H1 (cell line): ENCODE data around the gene KRTAP26-1. TPM values are rescaled to one million over a fixed set of nuclear protein-coding genes. Genes with fewer than 3 reads are reported as not detected.

Experiments
- CTCF ChIA-PET: fragments of 300-600 bp; sonication (Branson Sonifier 250); formaldehyde crosslinking; loops from one replicate; lab custom pipeline; 2021; ENCODE audit not compliant: partially characterized antibody; lab: Charles Lee
- POLR2A ChIA-PET: fragments of 300-600 bp; sonication (Branson Sonifier 250); formaldehyde crosslinking; loops from one replicate; lab custom pipeline; 2021; ENCODE audit warnings: inconsistent platforms; ENCODE audit not compliant: partially characterized antibody; lab: Charles Lee
- DNase-seq, 2 experiments: peaks; one replicate each; pipeline versions ENCODE4 v3.0.0 to v3.0.0-alpha.2; 2010 to 2022; ENCODE audit warnings: low spot score in 2 of 2, low read depth in 1 of 2, mixed read lengths in 1 of 2
- FAIRE-seq: peaks from 2 replicates; lab custom pipeline; 2011; peaks lifted over from hg19 to GRCh38; lab: Jason Lieb, UNC
- H2AFZ ChIP-seq: 2 replicates; pipeline ENCODE4 v1.8.1; 2012; ENCODE audit warnings: low read length, inconsistent platforms
- H2AK5ac ChIP-seq: 2 replicates; pipeline ENCODE4 v1.6.1; 2013; ENCODE audit warnings: low read depth, low read length
- H2BK120ac ChIP-seq: replicated peaks from 2 replicates; pipeline ENCODE3; 2013; ENCODE audit warnings: low read depth, low read length, inconsistent platforms
- H2BK12ac ChIP-seq: 2 replicates; pipeline ENCODE4 v1.6.1; 2013; ENCODE audit warnings: low read depth, low read length
- H2BK15ac ChIP-seq: 2 replicates; pipeline ENCODE4 v1.6.1; 2013; ENCODE audit warnings: low read length
- H2BK20ac ChIP-seq: 2 replicates; pipeline ENCODE4 v1.6.1; 2013; ENCODE audit warnings: low read length
- H2BK5ac ChIP-seq: 2 replicates; pipeline ENCODE4 v1.6.1; 2013; ENCODE audit warnings: low read depth, low read length
- H3K14ac ChIP-seq: 2 replicates; pipeline ENCODE4 v1.6.1; 2013; ENCODE audit warnings: inconsistent platforms; ENCODE audit not compliant: insufficient read length
- H3K18ac ChIP-seq: 2 replicates; pipeline ENCODE4 v1.6.1; 2013; ENCODE audit warnings: low read length; ENCODE audit errors: extremely low read depth
- H3K23ac ChIP-seq: 2 replicates; pipeline ENCODE4 v1.6.1; 2013; ENCODE audit warnings: inconsistent platforms; ENCODE audit not compliant: insufficient read length
- H3K23me2 ChIP-seq: 2 replicates; pipeline ENCODE4 v1.6.1; 2013; ENCODE audit warnings: low read depth, low read length
- H3K27ac ChIP-seq: 2 replicates; pipeline ENCODE4 v1.6.1; 2011; ENCODE audit warnings: low read depth, low read length, inconsistent platforms
- H3K27me3 ChIP-seq, 4 experiments: replicated peaks in 1 of 4; 1 replicate in 1 of 4; 2 replicates in 3 of 4; pipeline versions ENCODE4 v1.6.1 to v1.8.1; 2011 to 2013; ENCODE audit warnings: low read length in 3 of 4, mild to moderate bottlenecking in 3 of 4, inconsistent platforms in 2 of 4, mixed read lengths in 2 of 4, moderate library complexity in 1 of 4; ENCODE audit not compliant: control insufficient read depth in 3 of 4, insufficient read depth in 3 of 4; ENCODE audit errors: extremely low read depth in 1 of 4
- H3K36me3 ChIP-seq, 4 experiments: 2 replicates each; pipeline versions ENCODE4 v1.6.1 to v1.8.1; 2011 to 2013; ENCODE audit warnings: mild to moderate bottlenecking in 4 of 4, low read length in 3 of 4, moderate library complexity in 2 of 4, control low read depth in 1 of 4, inconsistent platforms in 1 of 4; ENCODE audit not compliant: insufficient read depth in 4 of 4, control insufficient read depth in 2 of 4
- H3K4ac ChIP-seq: replicated peaks from 2 replicates; pipeline ENCODE3; 2013; ENCODE audit warnings: low read length, low read depth, mixed read lengths, inconsistent platforms; ENCODE audit not compliant: insufficient read length
- H3K4me1 ChIP-seq, 4 experiments: replicated peaks in 1 of 4; 1 replicate in 1 of 4; 2 replicates in 3 of 4; pipeline versions ENCODE4 v1.6.1 to v1.8.1; 2011 to 2013; ENCODE audit warnings: low read length in 3 of 4, inconsistent platforms in 2 of 4, mixed read lengths in 1 of 4; ENCODE audit not compliant: insufficient read depth in 4 of 4, control insufficient read depth in 3 of 4
- H3K4me2 ChIP-seq, 2 experiments: 2 replicates each; pipeline versions ENCODE4 v1.6.1 to v1.8.1; 2011 to 2013; ENCODE audit warnings: low read depth in 2 of 2, low read length in 2 of 2, control low read depth in 1 of 2, inconsistent platforms in 1 of 2, mild to moderate bottlenecking in 1 of 2; ENCODE audit not compliant: insufficient read depth in 1 of 2
- H3K4me3 ChIP-seq, 4 experiments: fragments of 200-600, 300-600 bp in 1 of 4; sonication (generic), shearing (Covaris generic), sonication (Bioruptor Twin) in 1 of 4; 2 replicates each; pipeline versions ENCODE4 v1.5.1 to v1.8.1; 2011 to 2016; ENCODE audit warnings: low read length in 4 of 4, low read depth in 3 of 4, control low read depth in 2 of 4, inconsistent platforms in 2 of 4, mild to moderate bottlenecking in 2 of 4, mixed read lengths in 1 of 4, moderate library complexity in 1 of 4; ENCODE audit not compliant: insufficient read depth in 2 of 4; ENCODE audit errors: extremely low read depth in 1 of 4
- H3K56ac ChIP-seq: replicated peaks from 2 replicates; pipeline ENCODE3; 2013; ENCODE audit warnings: low read depth, mild to moderate bottlenecking, mixed read lengths, low read length, inconsistent platforms; ENCODE audit not compliant: insufficient read length
- H3K79me1 ChIP-seq: 2 replicates; pipeline ENCODE4 v1.6.1; 2013; ENCODE audit warnings: low read depth, low read length, control low read depth
- H3K79me2 ChIP-seq, 2 experiments: 2 replicates each; pipeline versions ENCODE4 v1.6.1 to v1.8.1; 2012 to 2013; ENCODE audit warnings: low read length in 2 of 2, mild to moderate bottlenecking in 2 of 2, inconsistent platforms in 1 of 2; ENCODE audit not compliant: insufficient read depth in 2 of 2, control insufficient read depth in 1 of 2
- H3K9ac ChIP-seq, 4 experiments: replicated peaks in 1 of 4; 1 replicate in 1 of 4; 2 replicates in 3 of 4; pipeline versions ENCODE4 v1.6.1 to v1.8.1; 2011 to 2013; ENCODE audit warnings: low read depth in 3 of 4, low read length in 3 of 4, control low read depth in 2 of 4, mild to moderate bottlenecking in 2 of 4, moderate library complexity in 2 of 4, inconsistent platforms in 1 of 4; ENCODE audit errors: extremely low read depth in 1 of 4
- H3K9me3 ChIP-seq, 2 experiments: 2 replicates each; pipeline versions ENCODE4 v1.6.1 to v1.8.1; 2012 to 2013; ENCODE audit warnings: mild to moderate bottlenecking in 2 of 2, moderate library complexity in 2 of 2, control low read depth in 1 of 2, inconsistent platforms in 1 of 2, low read depth in 1 of 2, low read length in 1 of 2, mixed read lengths in 1 of 2; ENCODE audit not compliant: insufficient read depth in 2 of 2
- H4K20me1 ChIP-seq, 2 experiments: replicated peaks in 1 of 2; 2 replicates each; pipeline versions ENCODE3 to v1.8.1; 2011 to 2013; ENCODE audit warnings: inconsistent platforms in 2 of 2, low read length in 2 of 2, mild to moderate bottlenecking in 1 of 2; ENCODE audit not compliant: insufficient read depth in 2 of 2, control insufficient read depth in 1 of 2
- H4K5ac ChIP-seq: 2 replicates; pipeline ENCODE4 v1.6.1; 2013; ENCODE audit warnings: low read length, low read depth, mixed read lengths, inconsistent platforms; ENCODE audit not compliant: insufficient read length
- H4K8ac ChIP-seq: 2 replicates; pipeline ENCODE4 v1.8.0; 2013; ENCODE audit warnings: mild to moderate bottlenecking, moderate library complexity, low read length, inconsistent platforms; ENCODE audit not compliant: insufficient read depth; ENCODE audit errors: extremely low read depth
- H4K91ac ChIP-seq: replicated peaks from 2 replicates; pipeline ENCODE3; 2013; ENCODE audit warnings: low read length, mixed read lengths, inconsistent platforms; ENCODE audit not compliant: insufficient read length
- ASH2L ChIP-seq: fragments of 200-600, 300-600 bp; sonication (generic); IDR thresholded peaks from one replicate; pipeline ENCODE4 v1.7.1; 2017; ENCODE audit warnings: low read length
- CBX5 ChIP-seq: fragments of 300-800, 300-1000 bp; sonication (generic); IDR thresholded peaks from 2 replicates; pipeline ENCODE4 v1.7.1; 2016; ENCODE audit warnings: antibody characterized with exemption, low read length, low read depth
- CHD1 ChIP-seq: IDR thresholded peaks from 2 replicates; pipeline ENCODE4 v1.6.1; 2012; ENCODE audit warnings: low read depth, low read length, improper control_type of control experiment
- CREB1 ChIP-seq: IDR thresholded peaks from 2 replicates; pipeline ENCODE4 v1.6.1; 2012; ENCODE audit warnings: inconsistent platforms
- CTBP2 ChIP-seq: IDR thresholded peaks from 2 replicates; pipeline ENCODE4 v1.7.0; 2011; ENCODE audit warnings: borderline replicate concordance, mild to moderate bottlenecking, moderate library complexity, mixed read lengths, low read length; ENCODE audit not compliant: insufficient read depth, insufficient read length
- EP300 ChIP-seq, 2 experiments: IDR thresholded peaks; 1 replicate in 1 of 2; 2 replicates in 1 of 2; pipeline ENCODE4 v1.6.1; 2011 to 2012; ENCODE audit warnings: low read depth in 2 of 2, low read length in 2 of 2, mild to moderate bottlenecking in 2 of 2, borderline replicate concordance in 1 of 2, inconsistent platforms in 1 of 2, moderate library complexity in 1 of 2
- EZH2 ChIP-seq: fragments of 200-600 bp; sonication (generic); IDR thresholded peaks from 2 replicates; pipeline ENCODE4 v1.7.1; 2012; ENCODE audit warnings: low read depth, mild to moderate bottlenecking, moderate library complexity, low read length, inconsistent platforms; ENCODE audit not compliant: severe bottlenecking
- HDAC6 ChIP-seq: IDR thresholded peaks from one replicate; pipeline ENCODE4 v1.7.1; 2012; ENCODE audit warnings: low read depth, mild to moderate bottlenecking, inconsistent platforms, low read length, moderate library complexity
- NANOG ChIP-seq: IDR thresholded peaks from 2 replicates; pipeline ENCODE4 v1.6.1; 2011; ENCODE audit warnings: low read length, low read depth, mild to moderate bottlenecking, inconsistent platforms; ENCODE audit not compliant: insufficient read depth, poor library complexity, severe bottlenecking
- RFX5 ChIP-seq: IDR thresholded peaks from 2 replicates; pipeline ENCODE4 v1.6.1; 2011; ENCODE audit warnings: low read depth, low read length, improper control_type of control experiment, borderline replicate concordance
- SIN3A ChIP-seq, 2 experiments: IDR thresholded peaks in 1 of 2; conservative IDR thresholded peaks in 1 of 2; 2 replicates each; pipeline ENCODE4 v1.6.1; 2011 to 2012; ENCODE audit warnings: low read length in 2 of 2, improper control_type of control experiment in 1 of 2, low read depth in 1 of 2, mild to moderate bottlenecking in 1 of 2
- SP1 ChIP-seq: IDR thresholded peaks from 2 replicates; pipeline ENCODE4 v1.6.1; 2011; ENCODE audit warnings: low read depth, low read length
- SP2 ChIP-seq: IDR thresholded peaks from 2 replicates; pipeline ENCODE4 v1.6.1; 2012; ENCODE audit warnings: mild to moderate bottlenecking, low read length, inconsistent platforms
- polyA plus RNA-seq, 7 experiments: library from polyadenylated mRNA; depleted of rRNA in 3 of 7; stranded (reverse) in 5 of 7; unstranded in 2 of 7; fragments of >200 nt in 5 of 7; fragments of 200-250 nt in 2 of 7; gene quantifications; 1 replicate in 5 of 7; 2 replicates in 1 of 7; 4 replicates in 1 of 7; pipeline versions ENCODE4 v1.2.1 to v1.2.3, GENCODE V29; 2011 to 2013; ENCODE audit warnings: missing spikeins in 2 of 7, mixed read lengths in 2 of 7
- total RNA-seq: library from RNA; stranded (reverse); fragmentation: NEBNext Ultra II Directional; extraction: Animal tissue kit (Norgen Biotek cat#: 25700); gene quantifications from 2 replicates; pipeline ENCODE4 v1.2.1, GENCODE V29; 2021

KRTAP26-1 gene
- total and polyA plus RNA-seq, 2 of the 8 experiments (the other 6 are each of a cell fraction or from before 2014, with no cell fraction given): not detected

GRCh38 chr21:30337772-30338171, 17.7 kb upstream of the KRTAP26-1 start:
- Histone ChIP-seq H2AFZ (no peak overlapping the region), H4K20me1 (no peaks in the 10 kb centered on the region), H3K4me1 (no peaks in the 10 kb centered on the region), H3K9ac (no peak overlapping the region), H3K18ac (no peak overlapping the region), H4K8ac (no peak overlapping the region), H3K79me1 (no peaks in the 10 kb centered on the region), H3K56ac (no peak overlapping the region), H3K14ac (no peak overlapping the region), H3K27ac (no peak overlapping the region), H3K23ac (no peak overlapping the region), H3K4me3 (no peak overlapping the region), H2BK12ac (no peak overlapping the region), H3K36me3 (no peaks in the 10 kb centered on the region), H3K9me3 (no peaks in the 10 kb centered on the region), H3K79me2 (no peaks in the 10 kb centered on the region), H4K5ac (no peak overlapping the region), H2AK5ac (no peak overlapping the region), H2BK20ac (no peak overlapping the region), H3K23me2 (no peaks in the 10 kb centered on the region), H2BK15ac (no peak overlapping the region), H4K91ac (no peak overlapping the region), H3K4me2 (no peak overlapping the region), H3K27me3 (no peaks in the 10 kb centered on the region), H2BK5ac (no peak overlapping the region), H3K4ac (no peak overlapping the region), H2BK120ac (no peak overlapping the region)
- ChIA-PET CTCF (interaction anchor here (0.7 to 1.8 kb wide), 3 partner anchors 9 to 551 kb away, joined by 3 to 7 read pairs (median 5); no protein-coding TSS in a partner anchor), POLR2A (no interaction called here)
- no peak for TF ChIP-seq SP1
- no peak for TF ChIP-seq CREB1
- TF ChIP-seq SP2: no peak
- no peak for TF ChIP-seq CTBP2
- TF ChIP-seq CHD1: no peak
- no peak for TF ChIP-seq EZH2
- no peak for TF ChIP-seq ASH2L
- no peak for TF ChIP-seq SIN3A (conservative IDR thresholded peaks at IDR 0.05 in 1 of 2, IDR thresholded peaks at IDR 0.05 in 1 of 2; ENCODE audit: low read depth in 1 of 2, low read length in 2 of 2)
- TF ChIP-seq EP300 (IDR thresholded peaks at IDR 0.05; ENCODE audit: borderline replicate concordance in 1 of 2, low read depth in 2 of 2, low read length in 2 of 2): no peak
- no peak for TF ChIP-seq HDAC6
- no peak for TF ChIP-seq CBX5
- TF ChIP-seq RFX5: no peak
- TF ChIP-seq NANOG: no peak
- DNase-seq (no peak), FAIRE-seq (no peak)
